GM19099 (cell line): ENCODE measurements around the gene UNG.

Experiments used
- POLR2A ChIP-seq: IDR thresholded peaks from 3 replicates; pipeline ENCODE4 v1.6.1; 2011; ENCODE audit warnings: low read depth; ENCODE audit not compliant: insufficient read length; ENCODE audit errors: extremely low read depth

The UNG gene

DNA sequence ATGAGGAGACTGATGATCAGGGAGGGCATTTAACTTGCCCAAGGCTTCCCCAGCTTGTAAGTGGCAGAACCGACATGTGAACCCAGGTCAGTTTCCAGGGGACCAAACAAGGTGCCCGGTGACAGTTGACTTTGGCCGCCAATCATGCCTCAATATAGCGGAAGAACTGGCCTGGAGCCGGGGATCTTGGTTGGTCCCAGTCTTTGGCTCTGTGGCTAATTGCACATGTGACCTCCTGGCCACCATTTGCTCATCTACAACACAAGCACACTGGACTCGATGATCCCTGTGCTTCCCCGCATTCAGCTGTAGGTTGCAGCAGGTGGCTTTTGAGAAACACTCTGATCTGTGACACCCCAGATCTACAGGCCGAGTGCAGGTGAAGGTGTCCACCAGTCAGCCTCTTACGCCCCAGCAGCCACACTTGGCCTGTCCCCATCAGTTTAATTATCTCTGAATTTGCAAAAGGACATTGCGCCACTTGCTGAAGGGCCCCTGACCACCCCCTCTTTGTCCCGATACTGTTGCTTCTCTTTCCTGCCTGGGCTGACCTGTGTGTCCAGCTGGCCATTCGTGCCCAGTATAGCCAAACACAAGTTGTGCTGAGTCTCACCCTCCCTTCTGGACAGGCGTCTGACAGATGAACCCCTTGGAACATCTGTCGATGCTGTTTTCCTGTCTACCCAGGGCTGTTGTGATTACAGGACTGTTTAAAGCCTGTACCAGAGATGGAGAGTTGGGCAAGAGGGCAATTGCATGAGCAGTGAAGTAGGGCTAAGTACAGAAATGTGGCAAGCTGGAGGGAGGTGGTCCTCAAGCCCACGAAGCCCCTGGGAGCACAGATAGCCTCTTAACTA is 33.1 kb downstream of the UNG start:
- no peak for TF ChIP-seq POLR2A

DNA sequence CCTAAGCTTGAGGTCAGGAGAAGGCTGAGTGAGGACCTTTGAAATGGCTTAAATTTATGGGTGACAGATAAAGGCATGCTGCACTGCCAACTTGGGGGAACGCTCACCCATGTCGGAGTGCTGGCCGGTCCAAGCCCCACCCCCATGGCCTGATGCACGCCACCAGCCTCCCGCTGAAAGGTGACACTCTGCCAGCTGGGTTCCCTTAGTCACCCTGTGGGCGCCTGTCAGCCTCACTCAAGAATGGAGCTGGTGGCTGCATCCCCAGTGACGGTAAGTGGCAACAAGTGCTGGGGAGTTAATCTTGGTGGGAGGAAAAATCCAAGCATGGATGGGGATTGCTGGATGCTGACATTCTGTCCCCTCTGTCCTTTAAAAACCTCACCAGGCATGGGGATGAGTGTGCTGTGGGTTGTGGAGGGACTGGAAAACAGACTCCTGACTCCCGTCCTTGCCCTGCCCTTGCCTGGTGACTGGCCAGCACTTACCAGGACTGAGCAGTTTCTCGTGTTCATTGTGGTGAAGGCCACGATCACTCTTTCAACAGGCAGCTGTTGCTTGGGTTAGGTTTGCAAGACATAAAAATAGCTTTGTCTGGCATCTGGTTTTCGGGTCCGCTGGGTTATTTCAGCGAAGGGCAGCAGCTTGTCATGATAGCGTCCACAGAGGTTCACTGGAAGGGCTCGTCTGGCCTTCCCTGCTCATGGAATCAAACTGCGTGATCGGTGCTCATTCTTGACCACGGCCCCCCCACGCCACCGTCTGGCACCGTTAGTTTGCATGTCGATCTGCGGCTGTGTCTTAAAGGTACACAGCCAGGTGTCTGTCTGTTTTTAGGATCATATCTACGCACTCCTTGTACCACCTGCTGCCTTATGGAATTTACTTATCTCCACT is 34.0 kb downstream of the UNG start:
- TF ChIP-seq POLR2A, result no peak

DNA sequence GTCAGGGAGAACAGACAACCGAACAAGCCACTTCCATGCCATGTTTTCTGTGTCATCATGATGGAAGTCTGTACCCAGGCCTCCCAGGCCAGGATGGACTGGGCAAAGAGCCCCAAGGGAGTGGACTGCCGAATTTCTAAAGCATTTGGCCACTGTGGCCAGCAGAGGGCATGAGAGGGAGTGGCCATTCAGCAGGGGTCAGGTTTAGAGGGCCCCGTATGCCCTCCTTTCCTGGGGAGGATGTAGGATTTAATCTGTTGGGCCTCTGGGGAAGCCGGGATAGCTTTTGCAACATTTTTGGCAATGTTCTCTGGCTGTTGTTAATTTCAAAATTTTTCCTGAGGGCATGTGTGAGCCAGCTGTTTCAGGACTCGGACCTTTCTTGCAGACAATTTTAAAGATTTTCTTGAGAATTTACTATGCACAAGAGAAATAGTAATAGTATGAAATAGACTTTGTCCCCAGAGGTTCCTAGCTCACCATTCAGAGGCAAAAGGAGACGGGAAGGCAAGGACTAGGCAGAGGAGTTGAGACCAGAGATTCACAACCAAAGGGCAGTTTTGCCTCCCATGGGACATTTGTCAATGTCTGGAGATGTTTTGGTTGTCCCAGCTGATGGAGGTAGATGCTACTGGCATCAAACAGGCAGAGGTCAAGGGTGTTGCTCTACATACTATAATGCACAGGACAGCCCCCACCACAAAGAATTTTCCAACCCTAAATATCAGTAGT is 37.0 kb downstream of the UNG start:
- no peak for TF ChIP-seq POLR2A

DNA sequence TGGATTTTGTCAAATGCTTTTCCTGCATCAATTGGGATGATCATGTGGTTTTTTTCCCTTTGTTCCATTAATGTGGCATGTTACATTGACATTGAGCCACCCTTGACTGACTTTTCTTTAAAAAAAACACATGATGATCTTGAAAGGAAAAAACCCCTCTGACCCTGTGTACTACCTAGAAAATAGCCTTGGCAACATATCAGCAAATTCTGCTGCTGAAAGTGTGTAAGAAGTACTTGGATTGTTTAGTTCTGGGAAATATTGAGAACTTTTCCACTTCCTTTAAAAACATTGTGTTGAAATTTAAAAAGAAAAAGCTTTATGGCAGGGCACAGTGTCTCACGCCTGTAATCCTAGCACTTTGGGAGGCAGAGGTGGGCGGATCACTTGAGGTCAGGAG is 39.7 kb downstream of the UNG start:
- TF ChIP-seq POLR2A, result no peak

DNA sequence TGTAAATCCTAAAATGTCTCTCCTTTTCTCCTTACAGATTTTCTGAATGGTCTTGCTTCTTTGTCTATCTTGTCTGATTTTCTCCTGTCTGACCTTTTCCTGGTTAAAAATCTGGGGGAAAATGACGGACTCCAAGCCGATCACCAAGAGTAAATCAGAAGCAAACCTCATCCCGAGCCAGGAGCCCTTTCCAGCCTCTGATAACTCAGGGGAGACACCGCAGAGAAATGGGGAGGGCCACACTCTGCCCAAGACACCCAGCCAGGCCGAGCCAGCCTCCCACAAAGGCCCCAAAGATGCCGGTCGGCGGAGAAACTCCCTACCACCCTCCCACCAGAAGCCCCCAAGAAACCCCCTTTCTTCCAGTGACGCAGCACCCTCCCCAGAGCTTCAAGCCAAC is 42.0 kb downstream of the UNG start:
- TF ChIP-seq POLR2A, result no peak

DNA sequence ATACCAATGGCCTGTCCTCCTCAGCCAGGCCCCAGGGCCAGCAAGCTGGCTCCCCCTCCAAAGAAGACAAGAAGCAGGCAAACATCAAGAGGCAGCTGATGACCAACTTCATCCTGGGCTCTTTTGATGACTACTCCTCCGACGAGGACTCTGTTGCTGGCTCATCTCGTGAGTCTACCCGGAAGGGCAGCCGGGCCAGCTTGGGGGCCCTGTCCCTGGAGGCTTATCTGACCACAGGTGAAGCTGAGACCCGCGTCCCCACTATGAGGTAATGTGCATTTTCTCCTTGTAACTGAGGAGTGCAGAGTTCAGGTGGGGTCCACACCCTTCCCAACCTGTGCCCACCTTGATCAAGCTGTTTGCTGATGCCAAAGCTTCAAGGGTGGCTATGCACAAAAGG is 42.4 kb downstream of the UNG start:
- no peak for TF ChIP-seq POLR2A

DNA sequence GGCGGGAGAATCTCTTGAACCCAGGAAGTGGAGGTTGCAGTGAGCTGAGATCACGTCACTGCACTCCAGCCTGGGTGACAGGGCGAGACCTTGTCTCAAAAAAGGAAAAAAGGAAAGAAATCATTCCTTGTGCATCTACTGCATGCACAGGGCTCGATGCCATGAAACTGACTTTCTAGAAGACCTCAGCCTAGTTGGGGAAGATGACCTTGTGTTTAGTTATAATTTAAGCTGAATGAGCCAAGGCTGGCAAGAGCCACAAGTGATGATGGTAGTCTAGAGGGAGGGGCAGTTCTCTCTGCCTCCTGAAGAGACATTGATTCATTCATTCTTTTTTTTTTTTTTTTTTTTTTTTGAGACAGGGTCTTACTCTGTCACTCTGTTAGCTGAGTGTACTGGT is 43.2 kb downstream of the UNG start:
- no peak for TF ChIP-seq POLR2A

DNA sequence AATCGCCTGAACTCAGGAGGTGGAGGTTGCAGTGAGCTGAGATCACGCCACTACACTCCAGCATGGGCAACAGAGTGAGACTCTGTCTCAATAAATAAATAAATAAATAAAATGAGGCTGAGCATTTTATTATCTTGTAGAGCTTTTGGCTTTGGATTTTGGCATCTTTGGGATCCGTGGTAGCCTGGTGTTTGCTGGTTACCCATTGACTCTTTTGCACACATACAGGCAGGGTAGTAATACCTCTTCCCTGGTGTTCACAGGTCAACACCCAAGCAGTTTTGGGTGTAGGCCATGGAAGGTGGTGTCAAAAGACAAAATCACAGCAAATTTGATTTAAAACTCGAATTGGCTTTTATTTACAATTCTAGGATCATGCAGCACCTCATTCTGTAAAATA is 46.8 kb downstream of the UNG start:
- TF ChIP-seq POLR2A, result no peak

DNA sequence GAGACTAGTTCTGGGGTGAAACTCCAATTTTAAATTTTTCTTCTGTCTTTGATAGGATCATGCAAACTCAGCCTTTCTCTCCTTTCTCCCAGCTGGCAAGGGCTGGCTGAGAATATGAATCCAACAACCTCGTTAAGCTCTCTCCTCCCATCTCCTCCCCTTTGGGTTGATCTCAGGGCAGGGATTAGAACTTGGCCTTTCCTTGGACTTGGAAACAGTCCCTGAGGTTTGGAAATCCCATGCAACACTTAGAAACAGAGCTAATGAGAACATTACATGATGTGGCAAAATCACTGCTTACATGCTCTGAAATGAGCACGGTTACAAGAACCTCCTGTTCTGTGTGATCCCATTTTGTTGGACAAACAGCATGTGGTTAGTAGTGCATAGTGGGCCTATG is 50.6 kb downstream of the UNG start:
- TF ChIP-seq POLR2A, result no peak

DNA sequence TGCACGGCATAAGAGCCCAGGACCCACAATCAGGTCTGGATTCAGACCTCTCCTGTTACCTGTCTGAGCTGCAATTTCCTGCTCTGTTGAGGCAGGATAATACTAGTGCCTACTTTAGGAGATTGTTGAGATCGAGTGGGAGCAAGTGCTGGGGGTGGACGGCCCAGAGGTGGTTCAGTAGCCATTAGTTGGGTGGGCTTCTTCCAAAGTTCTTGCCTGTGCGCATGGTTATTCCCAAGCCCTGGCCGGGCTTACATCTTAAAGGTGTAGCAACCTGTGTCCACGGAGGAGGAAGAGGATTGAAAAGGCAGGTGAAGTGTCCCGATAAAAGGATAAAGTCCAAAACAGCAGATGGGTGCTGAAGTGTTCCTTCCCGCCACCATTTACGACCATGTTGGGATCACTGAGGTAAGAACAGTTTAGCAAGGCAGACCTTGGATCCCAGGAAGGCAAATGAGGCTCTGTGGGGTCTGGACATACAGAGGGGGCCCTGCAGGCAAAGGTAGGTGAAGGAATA is 52.8 kb downstream of the UNG start:
- no peak for TF ChIP-seq POLR2A

DNA sequence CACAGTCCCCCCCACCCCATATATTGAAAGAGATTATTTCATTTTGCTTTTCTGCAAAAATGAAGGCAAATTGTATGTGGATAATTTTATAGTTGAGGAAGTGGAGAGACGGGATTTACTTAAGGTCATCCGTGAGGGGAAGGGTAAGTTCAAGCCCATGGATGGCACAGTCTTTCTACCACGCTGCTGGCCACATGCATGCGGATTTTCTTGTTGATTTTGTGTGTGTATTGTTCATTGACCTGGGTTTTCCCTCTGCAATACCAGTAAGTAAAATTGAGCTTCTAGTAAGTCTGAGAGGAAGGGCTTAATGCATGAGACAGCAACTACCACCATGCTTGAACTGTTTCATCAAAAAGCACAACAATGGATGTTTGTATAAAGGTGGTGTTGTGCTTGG is 54.1 kb downstream of the UNG start:
- TF ChIP-seq POLR2A, result no peak

DNA sequence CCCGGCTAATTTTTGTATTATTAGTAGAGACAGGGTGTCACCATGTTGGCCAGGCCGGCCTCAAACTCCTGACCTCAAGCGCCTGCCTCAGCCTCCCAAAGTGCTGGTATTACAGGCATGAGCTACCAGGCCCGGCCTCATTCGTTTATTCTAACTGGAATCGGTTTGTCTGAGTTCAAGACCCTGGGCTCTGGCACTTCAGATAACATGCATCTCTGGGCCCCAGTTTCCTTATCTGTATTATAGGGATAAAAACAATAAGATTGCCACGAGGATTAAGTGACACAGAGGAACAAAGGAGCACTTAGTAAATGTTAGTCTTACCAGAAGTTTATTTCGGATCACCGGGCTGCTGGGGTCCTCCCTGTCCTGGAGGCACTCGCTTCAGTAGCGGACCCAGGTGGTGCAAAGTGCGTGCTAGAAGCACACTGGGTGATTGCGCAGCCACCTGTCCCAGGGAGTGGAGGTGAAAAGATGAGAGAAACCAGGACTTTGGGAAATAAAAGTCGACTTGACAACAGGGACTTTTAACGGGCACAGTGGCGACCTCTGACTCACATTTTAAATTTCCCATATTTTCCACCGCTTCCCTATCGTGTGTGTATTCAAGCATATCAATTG is 56.5 kb downstream of the UNG start:
- TF ChIP-seq POLR2A, result no peak

DNA sequence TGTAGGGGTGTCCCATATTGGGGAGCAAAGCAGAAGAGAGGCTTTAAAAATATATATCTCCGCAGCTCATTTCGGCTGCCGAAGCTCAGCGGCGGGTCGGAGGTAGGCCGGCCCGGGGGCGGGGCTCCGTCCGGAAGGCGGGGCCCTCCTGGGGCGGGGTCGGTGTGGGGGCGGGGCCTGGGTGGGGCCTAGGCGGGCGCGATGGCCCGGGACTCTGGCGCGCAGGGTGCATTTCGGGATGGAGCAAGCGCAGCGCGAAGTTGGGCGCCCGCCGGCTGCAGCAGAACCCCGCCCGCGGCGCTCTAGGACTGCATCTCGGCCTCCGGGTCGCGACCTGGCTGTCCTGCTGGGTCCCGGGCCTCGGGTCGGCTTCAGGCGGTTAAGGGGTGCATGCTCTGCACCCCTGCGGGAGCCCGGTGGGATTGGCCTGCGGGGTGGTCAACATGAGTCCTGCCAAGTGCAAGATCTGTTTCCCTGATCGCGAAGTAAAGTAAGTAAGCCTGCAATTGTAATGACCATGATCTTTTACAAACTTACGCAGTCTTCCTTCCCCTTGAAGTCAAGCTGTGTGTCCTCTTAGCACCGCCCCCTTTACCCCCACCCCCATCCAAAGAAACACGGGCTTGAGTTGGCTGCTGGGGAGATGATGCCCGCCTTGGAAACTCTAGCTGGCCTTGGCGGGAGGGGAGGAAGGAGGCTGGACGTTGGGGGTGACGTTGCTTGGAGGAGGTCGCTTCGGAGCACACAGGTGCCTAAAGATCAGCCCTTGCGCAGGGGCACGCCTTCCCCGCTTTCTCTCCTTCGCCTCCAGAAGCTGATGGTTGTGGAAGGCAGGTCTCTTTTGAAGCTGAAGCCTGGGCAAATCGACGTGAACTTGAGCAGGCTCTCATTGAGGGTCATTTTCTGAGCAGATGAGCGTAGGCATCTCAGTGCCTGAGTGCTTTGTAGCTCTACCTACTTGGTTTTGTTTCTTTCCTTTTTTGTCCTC is 57.3 kb downstream of the UNG start:
- no peak for TF ChIP-seq POLR2A
